Trophoblast cell (in vitro differentiated cells and primary cell): ENCODE results near the gene C1QTNF12.

Experiments
- DNase-seq, 2 donors: peaks; one replicate each; pipeline ENCODE4 v3.0.0-alpha.2; 2016
- H2AFZ ChIP-seq: 2 replicates; pipeline ENCODE4 v1.6.1; 2013; ENCODE audit warnings: low read length, moderate library complexity, mild to moderate bottlenecking; ENCODE audit not compliant: insufficient read depth, poor library complexity
- H2AK5ac ChIP-seq: 2 replicates; pipeline ENCODE4 v1.6.1; 2013; ENCODE audit warnings: mild to moderate bottlenecking, low read length
- H2BK120ac ChIP-seq: 2 replicates; pipeline ENCODE4 v1.6.1; 2013; ENCODE audit warnings: low read length, mild to moderate bottlenecking, moderate library complexity; ENCODE audit not compliant: insufficient read depth, poor library complexity
- H2BK12ac ChIP-seq: 2 replicates; pipeline ENCODE4 v1.6.1; 2013; ENCODE audit warnings: mild to moderate bottlenecking, low read length, moderate library complexity
- H2BK5ac ChIP-seq: 2 replicates; pipeline ENCODE4 v1.6.1; 2013; ENCODE audit warnings: low read length, low read depth, moderate library complexity, mild to moderate bottlenecking; ENCODE audit not compliant: poor library complexity
- H3K14ac ChIP-seq: 2 replicates; pipeline ENCODE4 v1.6.1; 2013; ENCODE audit warnings: mild to moderate bottlenecking, low read length
- H3K18ac ChIP-seq: 2 replicates; pipeline ENCODE4 v1.6.1; 2013; ENCODE audit warnings: mild to moderate bottlenecking, low read length
- H3K23ac ChIP-seq: 2 replicates; pipeline ENCODE4 v1.6.1; 2013; ENCODE audit warnings: low read length
- H3K27ac ChIP-seq: 2 replicates; pipeline ENCODE4 v1.5.1; 2013; ENCODE audit warnings: low read depth, mild to moderate bottlenecking, inconsistent platforms, low read length, moderate library complexity
- H3K27me3 ChIP-seq: 2 replicates; pipeline ENCODE4 v1.6.1; 2013; ENCODE audit warnings: inconsistent platforms, mild to moderate bottlenecking, low read length, moderate library complexity; ENCODE audit not compliant: insufficient read depth
- H3K36me3 ChIP-seq, 2 experiments: 1 replicate in 1 of 2; 2 replicates in 1 of 2; pipeline ENCODE4 v1.6.1; 2013; ENCODE audit warnings: low read length in 2 of 2, mild to moderate bottlenecking in 2 of 2, moderate library complexity in 1 of 2; ENCODE audit not compliant: insufficient read depth in 2 of 2, control insufficient read depth in 1 of 2
- H3K4ac ChIP-seq: 2 replicates; pipeline ENCODE4 v1.6.1; 2013; ENCODE audit warnings: low read depth, mild to moderate bottlenecking, low read length, moderate library complexity
- H3K4me1 ChIP-seq, 2 experiments: 1 replicate in 1 of 2; 2 replicates in 1 of 2; pipeline ENCODE4 v1.6.1; 2013; ENCODE audit warnings: low read length in 2 of 2, mild to moderate bottlenecking in 2 of 2, moderate library complexity in 1 of 2; ENCODE audit not compliant: insufficient read depth in 2 of 2, control insufficient read depth in 1 of 2
- H3K4me2 ChIP-seq: 2 replicates; pipeline ENCODE4 v1.6.1; 2013; ENCODE audit warnings: inconsistent platforms, mild to moderate bottlenecking, low read length, moderate library complexity
- H3K4me3 ChIP-seq: 2 replicates; pipeline ENCODE4 v1.5.1; 2013; ENCODE audit warnings: mild to moderate bottlenecking, low read depth, low read length, inconsistent platforms
- H3K79me1 ChIP-seq: one replicate; pipeline ENCODE4 v1.6.1; 2013; ENCODE audit warnings: low read length
- H3K79me2 ChIP-seq: 2 replicates; pipeline ENCODE4 v1.6.1; 2013; ENCODE audit warnings: low read length, mild to moderate bottlenecking; ENCODE audit not compliant: control insufficient read depth, insufficient read depth, poor library complexity
- H3K9ac ChIP-seq: 2 replicates; pipeline ENCODE4 v1.6.1; 2013; ENCODE audit warnings: mild to moderate bottlenecking, low read length
- H3K9me3 ChIP-seq: 2 replicates; pipeline ENCODE4 v1.6.1; 2013; ENCODE audit warnings: low read depth, mild to moderate bottlenecking, control low read depth, inconsistent platforms, low read length; ENCODE audit not compliant: insufficient read depth
- H4K12ac ChIP-seq: 2 replicates; pipeline ENCODE4 v1.6.1; 2013; ENCODE audit warnings: low read depth, mild to moderate bottlenecking, low read length, moderate library complexity
- H4K8ac ChIP-seq: 2 replicates; pipeline ENCODE4 v1.6.1; 2013; ENCODE audit warnings: low read depth, mild to moderate bottlenecking, low read length, moderate library complexity
- H4K91ac ChIP-seq: one replicate; pipeline ENCODE4 v1.6.1; 2013; ENCODE audit warnings: low read depth, mild to moderate bottlenecking, low read length, moderate library complexity
- WGBS: extraction: QIAGEN DNeasy Blood & Tissue Kit; methylation state at CpG from one replicate; pipeline ENCODE4 v1.1.7; 2013; ENCODE audit warnings: missing lambda C conversion rate; ENCODE audit not compliant: insufficient read length, insufficient coverage; ENCODE audit errors: extremely low coverage; 5-methylcytosine and 5-hydroxymethylcytosine counted together

The C1QTNF12 gene

GRCh38 chr1:1259540-1259939 is 13.0 kb upstream of the C1QTNF12 start:
- H2AFZ ChIP-seq = no peak overlapping the region

GRCh38 chr1:1259119-1259488 is 12.6 kb upstream of the C1QTNF12 start:
- no CpG with 5 or more reads among the region's 22 CpGs for WGBS
- H4K8ac ChIP-seq = no peak overlapping the region

More at GRCh38 chr1:1259540-1259939, 13.0 kb upstream of the C1QTNF12 start:
- H3K36me3 ChIP-seq = peaks cover 74 to 76% of the 10 kb centered on the region in 2 experiments
- H3K14ac ChIP-seq = no peak overlapping the region
- H3K4me1 ChIP-seq = no peaks in the 10 kb centered on the region
- H3K18ac ChIP-seq = no peak overlapping the region
- no peak overlapping the region for H4K91ac ChIP-seq
- no peak overlapping the region for H4K8ac ChIP-seq
- H3K23ac ChIP-seq = no peak overlapping the region
- no CpG with 5 or more reads among the region's 18 CpGs for WGBS
- no peak overlapping the region for H3K27ac ChIP-seq
- H3K4me2 ChIP-seq = no peak overlapping the region
- no peaks in the 10 kb centered on the region for H3K79me1 ChIP-seq
- no peak overlapping the region for H2BK120ac ChIP-seq
- H2BK5ac ChIP-seq = no peak overlapping the region
- no peak overlapping the region for H2AK5ac ChIP-seq
- H3K9me3 ChIP-seq = peaks cover 8% of the 10 kb centered on the region
- no peak for DNase-seq
- H3K4ac ChIP-seq = no peak overlapping the region
- no peaks in the 10 kb centered on the region for H3K27me3 ChIP-seq
- H4K12ac ChIP-seq = no peak overlapping the region
- no peak overlapping the region for H3K4me3 ChIP-seq
- H3K9ac ChIP-seq = no peak overlapping the region
- H2BK12ac ChIP-seq = no peak overlapping the region
- H3K79me2 ChIP-seq = no peaks in the 10 kb centered on the region

GRCh38 chr1:1256956-1257871 is 10.7 kb upstream of the C1QTNF12 start:
- no peak overlapping the region for H3K23ac ChIP-seq
- no peak overlapping the region for H2AK5ac ChIP-seq
- H3K27me3 ChIP-seq = no peaks in the 10 kb centered on the region
- no peak overlapping the region for H4K91ac ChIP-seq
- no peak overlapping the region for H3K27ac ChIP-seq
- H3K4me2 ChIP-seq = no peak overlapping the region
- no peak overlapping the region for H2AFZ ChIP-seq
- no peak overlapping the region for H4K8ac ChIP-seq
- H3K9ac ChIP-seq = no peak overlapping the region
- no peak overlapping the region for H2BK120ac ChIP-seq
- no peak overlapping the region for H4K12ac ChIP-seq
- H3K4me1 ChIP-seq = no peaks in the 10 kb centered on the region
- H3K4ac ChIP-seq = no peak overlapping the region
- WGBS = no CpG with 5 or more reads among the region's 31 CpGs
- no peak overlapping the region for H3K14ac ChIP-seq
- no peak overlapping the region for H2BK5ac ChIP-seq
- no peak overlapping the region for H3K18ac ChIP-seq
- H3K4me3 ChIP-seq = peak overlapping the region; percentile 30
- no peak overlapping the region for H2BK12ac ChIP-seq
- peaks cover 74 to 80% of the 10 kb centered on the region in 2 experiments for H3K36me3 ChIP-seq
- DNase-seq = no peak
- H3K79me1 ChIP-seq = no peaks in the 10 kb centered on the region
- H3K9me3 ChIP-seq = peaks cover 8% of the 10 kb centered on the region
- H3K79me2 ChIP-seq = no peaks in the 10 kb centered on the region

More at GRCh38 chr1:1259119-1259488, 12.6 kb upstream of the C1QTNF12 start:
- H3K9me3 ChIP-seq = peaks cover 8% of the 10 kb centered on the region
- H2BK120ac ChIP-seq = no peak overlapping the region
- H3K4me2 ChIP-seq = no peak overlapping the region
- no peak for DNase-seq
- H3K79me2 ChIP-seq = no peaks in the 10 kb centered on the region
- peaks cover 75 to 78% of the 10 kb centered on the region in 2 experiments for H3K36me3 ChIP-seq
- no peak overlapping the region for H4K91ac ChIP-seq
- no peak overlapping the region for H3K27ac ChIP-seq
- H3K4me1 ChIP-seq = no peaks in the 10 kb centered on the region
- H3K79me1 ChIP-seq = no peaks in the 10 kb centered on the region
- no peak overlapping the region for H2AFZ ChIP-seq
- no peak overlapping the region for H3K4ac ChIP-seq
- H3K27me3 ChIP-seq = no peaks in the 10 kb centered on the region
- no peak overlapping the region for H4K12ac ChIP-seq
- no peak overlapping the region for H3K18ac ChIP-seq
- H2AK5ac ChIP-seq = no peak overlapping the region
- H3K23ac ChIP-seq = no peak overlapping the region
- no peak overlapping the region for H3K14ac ChIP-seq
- no peak overlapping the region for H2BK12ac ChIP-seq
- no peak overlapping the region for H2BK5ac ChIP-seq
- H3K4me3 ChIP-seq = peak overlapping the region; percentile 55
- no peak overlapping the region for H3K9ac ChIP-seq

GRCh38 chr1:1255611-1256010 is 9.1 kb upstream of the C1QTNF12 start:
- peaks cover 4% of the 10 kb centered on the region in 2 experiments for H3K4me1 ChIP-seq
- DNase-seq = no peak
- H3K79me1 ChIP-seq = peaks cover 4% of the 10 kb centered on the region
- no peak overlapping the region for H4K91ac ChIP-seq
- no peak overlapping the region for H2BK120ac ChIP-seq
- H2AFZ ChIP-seq = no peak overlapping the region
- H2BK5ac ChIP-seq = no peak overlapping the region
- peak overlapping the region; percentile 29 for H3K4me3 ChIP-seq
- peaks cover 69 to 77% of the 10 kb centered on the region in 2 experiments for H3K36me3 ChIP-seq
- no peak overlapping the region for H2BK12ac ChIP-seq
- H3K9ac ChIP-seq = no peak overlapping the region
- no peak overlapping the region for H3K27ac ChIP-seq
- no peak overlapping the region for H4K12ac ChIP-seq
- H3K27me3 ChIP-seq = no peaks in the 10 kb centered on the region
- no peak overlapping the region for H3K4ac ChIP-seq
- H4K8ac ChIP-seq = no peak overlapping the region
- H3K79me2 ChIP-seq = no peaks in the 10 kb centered on the region
- H3K14ac ChIP-seq = no peak overlapping the region
- peaks cover 8% of the 10 kb centered on the region for H3K9me3 ChIP-seq
- H3K4me2 ChIP-seq = no peak overlapping the region
- no peak overlapping the region for H2AK5ac ChIP-seq
- WGBS = no CpG with 5 or more reads among the region's 10 CpGs
- no peak overlapping the region for H3K18ac ChIP-seq
- H3K23ac ChIP-seq = no peak overlapping the region
